Body of pancreas (tissue), 4 donors: ENCODE measurements around the gene SLC25A34.

Experiments
- CTCF ChIP-seq, 7 experiments: fragments of 450-650 bp in 4 of 7; fragments of 200-600 bp in 3 of 7; sonication (generic) in 3 of 7; IDR thresholded peaks; one replicate each; pipeline ENCODE4 v1.5.1; 2016 to 2019; ENCODE audit warnings: antibody characterized with exemption in 7 of 7
- POLR2A ChIP-seq, 3 donors: fragments of 450-650 bp; IDR thresholded peaks; one replicate each; pipeline ENCODE4 v1.6.1; 2016; ENCODE audit warnings: antibody characterized with exemption in 3 of 3, mild to moderate bottlenecking in 2 of 3

DNA sequence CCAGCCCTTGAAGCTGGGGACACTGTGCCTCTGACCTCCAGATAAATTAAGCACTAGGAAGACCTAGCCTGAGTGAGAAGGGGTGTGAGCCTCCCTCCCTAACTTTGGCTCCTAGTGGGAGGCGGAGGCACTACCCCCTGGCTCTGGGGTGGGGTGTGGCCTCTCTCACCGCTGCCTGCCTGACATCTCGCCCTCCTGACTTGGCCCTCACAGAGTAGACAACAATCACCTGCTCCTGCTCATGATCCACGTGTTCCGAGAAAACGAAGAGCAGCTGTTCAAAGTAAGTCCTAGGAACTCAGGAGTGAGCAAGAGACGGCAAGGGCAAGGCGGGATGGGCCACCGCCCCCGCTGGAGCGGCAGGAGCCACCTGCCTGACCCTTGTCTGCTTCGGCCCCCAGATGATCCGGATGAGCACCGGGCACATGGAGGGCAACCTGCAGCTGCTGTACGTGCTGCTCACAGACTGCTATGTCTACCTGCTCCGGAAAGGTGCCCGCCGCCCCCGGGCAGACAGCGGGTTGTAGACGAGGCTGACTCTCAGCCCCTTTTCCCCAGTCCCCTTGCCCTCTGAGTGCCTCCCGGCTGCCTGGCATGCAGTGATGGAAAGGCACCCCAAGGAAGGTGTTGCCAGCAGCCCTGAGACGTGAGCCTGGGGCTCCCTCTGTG lies 8.1 kb upstream of the SLC25A34 start:
- no peak for TF ChIP-seq POLR2A (IDR thresholded peaks at IDR 0.05)
- no peak for TF ChIP-seq CTCF (IDR thresholded peaks at IDR 0.05)
